Spleen (tissue), 7 donors: Measurements from ENCODE around the gene TIGD3.

ENCODE experiments used
- POLR2AphosphoS5 ChIP-seq, 3 donors: sonication (generic); formaldehyde crosslinking; IDR thresholded peaks; one replicate each; pipeline ENCODE4 v1.5.1; 2017; ENCODE audit warnings: antibody characterized with exemption in 3 of 3
- TF ChIP-seq, protein P1 (sequence below), 11 experiments: fragments of 200-600 bp in 7 of 11; fragments of 450-650 bp in 4 of 11; sonication (generic) in 4 of 11; IDR thresholded peaks in 8 of 11; conservative IDR thresholded peaks in 3 of 11; 1 replicate in 7 of 11; 2 replicates in 4 of 11; pipeline versions ENCODE4 v1.4.0 to v1.8.0; 2016 to 2021; ENCODE audit warnings: antibody characterized with exemption in 11 of 11, inconsistent platforms in 4 of 11, mild to moderate bottlenecking in 1 of 11
- donor health status: DM: no; HTN: no; CAD: no; lungs with moderate emphysema.
- donor health status: DM: no; HTN: no; CAD: no.
- donor health status: DM: no; HTN: no; CAD: no.

DNA sequence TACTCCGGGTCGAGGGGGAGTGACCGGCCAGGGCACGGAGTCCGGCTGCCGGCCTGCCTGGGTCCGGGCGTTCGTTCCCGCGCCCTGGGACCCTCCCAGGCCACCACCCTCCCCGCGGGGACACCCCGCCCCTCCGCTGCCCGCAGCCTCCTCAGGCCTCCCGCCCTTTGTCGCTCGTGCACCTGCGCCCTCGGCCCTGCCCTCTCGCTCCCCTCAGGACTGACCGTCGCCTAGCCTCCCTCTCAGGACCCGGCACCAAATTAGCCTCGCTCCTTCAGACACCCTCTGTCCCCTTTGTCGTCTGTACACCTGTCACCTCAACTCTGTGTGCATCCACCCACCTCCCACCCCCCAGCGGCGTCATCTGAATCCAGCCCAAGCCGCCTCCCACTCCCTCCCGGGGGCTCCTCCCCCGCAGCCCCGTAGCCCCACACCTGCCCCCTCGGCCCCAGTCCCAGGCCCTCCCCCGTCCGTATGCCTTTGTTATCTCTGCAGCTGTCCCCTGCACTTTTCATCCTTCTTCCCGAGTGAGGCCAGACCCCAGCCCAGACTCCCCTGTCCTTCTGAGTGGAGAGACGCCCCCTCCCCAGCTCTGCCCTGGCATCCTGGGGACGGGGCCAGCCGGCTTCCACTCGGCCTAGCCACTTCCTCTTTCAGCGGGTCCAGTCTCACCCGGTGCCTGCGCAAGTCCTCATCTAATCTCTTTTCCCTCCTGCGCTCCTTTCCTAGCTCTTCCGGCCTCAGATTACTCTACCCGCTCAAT, 643 bp downstream of the TIGD3 start:
- peak in 1 of 3 donors; percentile 5 for TF ChIP-seq POLR2AphosphoS5 (IDR thresholded peaks at IDR 0.05)
- TF ChIP-seq, protein P1, sequence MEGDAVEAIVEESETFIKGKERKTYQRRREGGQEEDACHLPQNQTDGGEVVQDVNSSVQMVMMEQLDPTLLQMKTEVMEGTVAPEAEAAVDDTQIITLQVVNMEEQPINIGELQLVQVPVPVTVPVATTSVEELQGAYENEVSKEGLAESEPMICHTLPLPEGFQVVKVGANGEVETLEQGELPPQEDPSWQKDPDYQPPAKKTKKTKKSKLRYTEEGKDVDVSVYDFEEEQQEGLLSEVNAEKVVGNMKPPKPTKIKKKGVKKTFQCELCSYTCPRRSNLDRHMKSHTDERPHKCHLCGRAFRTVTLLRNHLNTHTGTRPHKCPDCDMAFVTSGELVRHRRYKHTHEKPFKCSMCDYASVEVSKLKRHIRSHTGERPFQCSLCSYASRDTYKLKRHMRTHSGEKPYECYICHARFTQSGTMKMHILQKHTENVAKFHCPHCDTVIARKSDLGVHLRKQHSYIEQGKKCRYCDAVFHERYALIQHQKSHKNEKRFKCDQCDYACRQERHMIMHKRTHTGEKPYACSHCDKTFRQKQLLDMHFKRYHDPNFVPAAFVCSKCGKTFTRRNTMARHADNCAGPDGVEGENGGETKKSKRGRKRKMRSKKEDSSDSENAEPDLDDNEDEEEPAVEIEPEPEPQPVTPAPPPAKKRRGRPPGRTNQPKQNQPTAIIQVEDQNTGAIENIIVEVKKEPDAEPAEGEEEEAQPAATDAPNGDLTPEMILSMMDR (IDR thresholded peaks at IDR 0.05 in 8 of 11, conservative IDR thresholded peaks at IDR 0.05 in 3 of 11), result no peak
